H9 (cell line): ENCODE measurements around the gene TMEM184A. TPM values are rescaled to one million over a fixed set of nuclear protein-coding genes. Genes with fewer than 3 reads are reported as not detected.

Experiments
- DNase-seq: peaks from one replicate; pipeline ENCODE4 v3.0.0-alpha.2; 2017
- H2AFZ ChIP-seq: one replicate; pipeline ENCODE4 v1.6.1; 2013; ENCODE audit warnings: mild to moderate bottlenecking, low read length, control low read depth, moderate library complexity
- H2AK5ac ChIP-seq: 2 replicates; pipeline ENCODE4 v1.6.1; 2013; ENCODE audit warnings: low read length, control low read depth, mixed read lengths; ENCODE audit not compliant: insufficient read length
- H2BK120ac ChIP-seq: one replicate; pipeline ENCODE4 v1.6.1; 2013; ENCODE audit warnings: low read depth, mild to moderate bottlenecking, low read length, control low read depth, inconsistent platforms; ENCODE audit not compliant: poor library complexity, severe bottlenecking
- H2BK12ac ChIP-seq: 2 replicates; pipeline ENCODE4 v1.6.1; 2013; ENCODE audit warnings: low read length, control low read depth, mixed read lengths, low read depth; ENCODE audit not compliant: insufficient read length
- H2BK15ac ChIP-seq: 2 replicates; pipeline ENCODE4 v1.6.1; 2013; ENCODE audit warnings: low read depth, low read length, control low read depth
- H2BK20ac ChIP-seq: one replicate; pipeline ENCODE4 v1.6.1; 2013; ENCODE audit warnings: low read depth, mild to moderate bottlenecking, low read length, control low read depth, inconsistent platforms; ENCODE audit not compliant: poor library complexity, severe bottlenecking
- H2BK5ac ChIP-seq: 2 replicates; pipeline ENCODE4 v1.6.1; 2013; ENCODE audit warnings: low read length, control low read depth, mixed read lengths; ENCODE audit not compliant: insufficient read length
- H3K14ac ChIP-seq: 2 replicates; pipeline ENCODE4 v1.6.1; 2013; ENCODE audit warnings: low read length, control low read depth; ENCODE audit not compliant: insufficient read depth
- H3K18ac ChIP-seq: 2 replicates; pipeline ENCODE4 v1.6.1; 2013; ENCODE audit warnings: low read depth, mild to moderate bottlenecking, mixed read lengths, low read length, control low read depth; ENCODE audit not compliant: insufficient read length
- H3K23ac ChIP-seq: 2 replicates; pipeline ENCODE4 v1.6.1; 2013; ENCODE audit warnings: low read length, control low read depth, mixed read lengths, low read depth; ENCODE audit not compliant: insufficient read length
- H3K23me2 ChIP-seq: 2 replicates; pipeline ENCODE4 v1.6.1; 2013; ENCODE audit warnings: low read depth, mild to moderate bottlenecking, mixed read lengths, low read length, control low read depth; ENCODE audit not compliant: insufficient read length, poor library complexity, severe bottlenecking
- H3K27ac ChIP-seq: 2 replicates; pipeline ENCODE4 v1.5.1; 2013; ENCODE audit warnings: low read length, control low read depth, mixed read lengths, low read depth; ENCODE audit not compliant: insufficient read length
- H3K27me3 ChIP-seq: 2 replicates; pipeline ENCODE4 v1.6.1; 2013; ENCODE audit warnings: low read length, control low read depth, inconsistent platforms; ENCODE audit not compliant: insufficient read depth
- H3K4ac ChIP-seq: 2 replicates; pipeline ENCODE4 v1.6.1; 2013; ENCODE audit warnings: low read depth, mild to moderate bottlenecking, control low read depth, inconsistent platforms, low read length, moderate library complexity
- H3K4me1 ChIP-seq: 2 replicates; pipeline ENCODE4 v1.6.1; 2013; ENCODE audit warnings: low read length, control low read depth, inconsistent platforms; ENCODE audit not compliant: insufficient read depth
- H3K4me2 ChIP-seq: 2 replicates; pipeline ENCODE4 v1.6.1; 2013; ENCODE audit warnings: low read length, control low read depth, mixed read lengths; ENCODE audit not compliant: insufficient read length, insufficient read depth
- H3K56ac ChIP-seq: 2 replicates; pipeline ENCODE4 v1.6.1; 2013; ENCODE audit warnings: low read depth, mild to moderate bottlenecking, mixed read lengths, low read length, control low read depth; ENCODE audit not compliant: insufficient read length
- H3K79me1 ChIP-seq: 2 replicates; pipeline ENCODE4 v1.6.1; 2013; ENCODE audit warnings: low read depth, mild to moderate bottlenecking, moderate library complexity, low read length, control low read depth, inconsistent platforms; ENCODE audit not compliant: insufficient read depth, poor library complexity, severe bottlenecking
- H3K79me2 ChIP-seq: 2 replicates; pipeline ENCODE4 v1.6.1; 2013; ENCODE audit warnings: low read length, control low read depth, inconsistent platforms; ENCODE audit not compliant: insufficient read depth
- H3K9ac ChIP-seq: 2 replicates; pipeline ENCODE4 v1.6.1; 2013; ENCODE audit warnings: low read length, control low read depth, mixed read lengths; ENCODE audit not compliant: insufficient read length; ENCODE audit errors: extremely low read depth
- H3K9me3 ChIP-seq: one replicate; pipeline ENCODE4 v1.6.1; 2013; ENCODE audit warnings: low read depth, low read length, inconsistent platforms; ENCODE audit not compliant: control insufficient read depth
- H3T11ph ChIP-seq: one replicate; pipeline ENCODE4 v1.6.1; 2013; ENCODE audit warnings: mild to moderate bottlenecking, low read length, control low read depth, inconsistent platforms
- H4K20me1 ChIP-seq: one replicate; pipeline ENCODE4 v1.6.1; 2013; ENCODE audit not compliant: control insufficient read depth, insufficient read length, insufficient read depth
- H4K5ac ChIP-seq: 2 replicates; pipeline ENCODE4 v1.6.1; 2013; ENCODE audit warnings: low read depth, mild to moderate bottlenecking, mixed read lengths, low read length, control low read depth; ENCODE audit not compliant: insufficient read length
- H4K8ac ChIP-seq: replicated peaks from 2 replicates; pipeline ENCODE4 v1.6.1; 2013; ENCODE audit warnings: low read length, control low read depth, mixed read lengths, low read depth; ENCODE audit not compliant: insufficient read length
- H4K91ac ChIP-seq: 2 replicates; pipeline ENCODE4 v1.6.1; 2013; ENCODE audit warnings: low read depth, mild to moderate bottlenecking, moderate library complexity, mixed read lengths, low read length, control low read depth; ENCODE audit not compliant: insufficient read length
- H3K27ac Mint-ChIP-seq, 3 experiments: 2 replicates in 2 of 3; 3 replicates in 1 of 3; pipeline ENCODE4 v1.8.0; 2020 to 2021; ENCODE audit warnings: mixed read lengths in 3 of 3, mild to moderate bottlenecking in 1 of 3, moderate library complexity in 1 of 3
- H3K27me3 Mint-ChIP-seq: 2 replicates; pipeline ENCODE4 v1.8.0; 2021; ENCODE audit warnings: low read depth, mild to moderate bottlenecking, moderate library complexity, mixed read lengths
- H3K36me3 Mint-ChIP-seq, 3 experiments: 2 replicates in 2 of 3; 3 replicates in 1 of 3; pipeline ENCODE4 v1.8.0; 2020 to 2021; ENCODE audit warnings: low read depth in 3 of 3, mixed read lengths in 3 of 3; ENCODE audit not compliant: insufficient read depth in 1 of 3
- H3K4me1 Mint-ChIP-seq, 2 experiments: 2 replicates each; pipeline ENCODE4 v1.8.0; 2020; ENCODE audit warnings: mixed read lengths in 2 of 2
- H3K4me3 Mint-ChIP-seq, 2 experiments: 2 replicates in 1 of 2; 3 replicates in 1 of 2; pipeline ENCODE4 v1.8.0; 2020 to 2021; ENCODE audit warnings: mild to moderate bottlenecking in 2 of 2, mixed read lengths in 2 of 2, moderate library complexity in 1 of 2
- H3K9me3 Mint-ChIP-seq, 2 experiments: 2 replicates in 1 of 2; 3 replicates in 1 of 2; pipeline ENCODE4 v1.8.0; 2020; ENCODE audit warnings: mild to moderate bottlenecking in 2 of 2, mixed read lengths in 2 of 2, moderate library complexity in 1 of 2
- WGBS: extraction: QIAGEN DNeasy Blood & Tissue Kit; methylation state at CpG from one replicate; pipeline ENCODE4 v1.1.7; 2013; ENCODE audit warnings: missing lambda C conversion rate, low lambda C conversion rate, mixed read lengths; ENCODE audit not compliant: insufficient read length; ENCODE audit errors: extremely low coverage; 5-methylcytosine and 5-hydroxymethylcytosine counted together
- total RNA-seq: library from RNA; stranded (reverse); gene quantifications from 2 replicates; pipeline ENCODE4 v1.2.1, GENCODE V29; 2021
- TF ChIP-seq, protein P1 (sequence below): fragments of 200-600 bp; sonication (generic); conservative IDR thresholded peaks from 3 replicates; pipeline ENCODE4 v1.8.0; 2021; ENCODE audit warnings: antibody characterized with exemption, mild to moderate bottlenecking

Gene TMEM184A
- total RNA-seq, 1 experiment from 2014 or later, result 1.3 TPM

GRCh38 chr7:1542841-1543747, 12.9 kb downstream of the TMEM184A start:
- Histone ChIP-seq H2BK5ac (no peak overlapping the region), H3K14ac (no peak overlapping the region), H3K18ac (no peak overlapping the region), H3K23me2 (no peaks in the 10 kb centered on the region), H4K20me1 (no peaks in the 10 kb centered on the region), H3K23ac (no peak overlapping the region), H3K27me3 (no peaks in the 10 kb centered on the region), H3K9me3 (no peaks in the 10 kb centered on the region), H4K8ac (no peak overlapping the region), H2AK5ac (no peak overlapping the region), H3K4me2 (no peak overlapping the region), H3K56ac (no peak overlapping the region), H2BK12ac (no peak overlapping the region), H2BK20ac (no peak overlapping the region), H3K79me1 (no peaks in the 10 kb centered on the region), H3T11ph (no peak overlapping the region), H2AFZ (no peak overlapping the region), H2BK15ac (no peak overlapping the region), H2BK120ac (no peak overlapping the region), H3K79me2 (no peaks in the 10 kb centered on the region), H3K9ac (no peak overlapping the region), H4K5ac (no peak overlapping the region), H3K4ac (no peak overlapping the region), H4K91ac (no peak overlapping the region), H3K4me1 (no peaks in the 10 kb centered on the region), H3K27ac (no peak overlapping the region)
- Mint-ChIP-seq H3K4me1 (peaks cover 0 to under 1% of the 10 kb centered on the region in 2 experiments; a peak in 2 of 4 replicates), H3K27ac (no peak overlapping the region), H3K4me3 (no peak overlapping the region), H3K27me3 (no peaks in the 10 kb centered on the region), H3K36me3 (peaks cover 3 to 15% (median 6%) of the 10 kb centered on the region in 3 experiments; a peak in 4 of 7 replicates), H3K9me3 (no peaks in the 10 kb centered on the region)
- no peak for DNase-seq
- WGBS, result no CpG with 5 or more reads among the region's 38 CpGs
- TF ChIP-seq, protein P1, sequence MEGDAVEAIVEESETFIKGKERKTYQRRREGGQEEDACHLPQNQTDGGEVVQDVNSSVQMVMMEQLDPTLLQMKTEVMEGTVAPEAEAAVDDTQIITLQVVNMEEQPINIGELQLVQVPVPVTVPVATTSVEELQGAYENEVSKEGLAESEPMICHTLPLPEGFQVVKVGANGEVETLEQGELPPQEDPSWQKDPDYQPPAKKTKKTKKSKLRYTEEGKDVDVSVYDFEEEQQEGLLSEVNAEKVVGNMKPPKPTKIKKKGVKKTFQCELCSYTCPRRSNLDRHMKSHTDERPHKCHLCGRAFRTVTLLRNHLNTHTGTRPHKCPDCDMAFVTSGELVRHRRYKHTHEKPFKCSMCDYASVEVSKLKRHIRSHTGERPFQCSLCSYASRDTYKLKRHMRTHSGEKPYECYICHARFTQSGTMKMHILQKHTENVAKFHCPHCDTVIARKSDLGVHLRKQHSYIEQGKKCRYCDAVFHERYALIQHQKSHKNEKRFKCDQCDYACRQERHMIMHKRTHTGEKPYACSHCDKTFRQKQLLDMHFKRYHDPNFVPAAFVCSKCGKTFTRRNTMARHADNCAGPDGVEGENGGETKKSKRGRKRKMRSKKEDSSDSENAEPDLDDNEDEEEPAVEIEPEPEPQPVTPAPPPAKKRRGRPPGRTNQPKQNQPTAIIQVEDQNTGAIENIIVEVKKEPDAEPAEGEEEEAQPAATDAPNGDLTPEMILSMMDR, result no peak
